OCI-LY1 (cell line): ENCODE results near the gene DENND1A.

Experiments
- EZH2 ChIP-seq: fragments of 200-600 bp; sonication (generic), shearing (Covaris generic); IDR thresholded peaks from 2 replicates; pipeline ENCODE4 v1.8.0; 2017; ENCODE audit warnings: borderline replicate concordance, mixed run types, mild to moderate bottlenecking, antibody characterized with exemption, low read length, moderate library complexity, mixed read lengths
- TF ChIP-seq, protein P1 (sequence below): fragments of 200-600 bp; sonication (generic), shearing (Covaris generic); IDR thresholded peaks from 2 replicates; pipeline ENCODE4 v1.5.1; 2017; ENCODE audit warnings: mild to moderate bottlenecking, antibody characterized with exemption, low read length, moderate library complexity, mixed read lengths

DNA sequence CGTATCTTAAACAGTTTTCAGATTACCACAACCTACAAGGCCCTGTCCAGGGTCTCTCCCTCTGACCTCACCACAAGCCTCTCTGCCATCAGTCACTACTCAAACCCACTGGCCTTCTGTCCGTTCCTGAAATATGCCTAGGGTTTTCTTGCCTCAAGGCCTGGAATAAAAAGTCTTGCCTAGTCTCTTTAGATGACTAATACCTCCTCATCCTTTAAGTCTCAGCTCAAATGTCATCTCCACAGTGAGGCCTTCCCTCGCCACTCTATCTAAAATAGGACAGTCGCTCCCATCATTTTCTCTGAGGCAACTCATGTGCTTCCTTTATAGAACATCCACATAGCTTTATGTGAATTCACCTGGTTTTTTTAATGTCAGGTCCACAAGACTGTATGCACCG, 5.2 kb downstream of the DENND1A start:
- TF ChIP-seq, protein P1, sequence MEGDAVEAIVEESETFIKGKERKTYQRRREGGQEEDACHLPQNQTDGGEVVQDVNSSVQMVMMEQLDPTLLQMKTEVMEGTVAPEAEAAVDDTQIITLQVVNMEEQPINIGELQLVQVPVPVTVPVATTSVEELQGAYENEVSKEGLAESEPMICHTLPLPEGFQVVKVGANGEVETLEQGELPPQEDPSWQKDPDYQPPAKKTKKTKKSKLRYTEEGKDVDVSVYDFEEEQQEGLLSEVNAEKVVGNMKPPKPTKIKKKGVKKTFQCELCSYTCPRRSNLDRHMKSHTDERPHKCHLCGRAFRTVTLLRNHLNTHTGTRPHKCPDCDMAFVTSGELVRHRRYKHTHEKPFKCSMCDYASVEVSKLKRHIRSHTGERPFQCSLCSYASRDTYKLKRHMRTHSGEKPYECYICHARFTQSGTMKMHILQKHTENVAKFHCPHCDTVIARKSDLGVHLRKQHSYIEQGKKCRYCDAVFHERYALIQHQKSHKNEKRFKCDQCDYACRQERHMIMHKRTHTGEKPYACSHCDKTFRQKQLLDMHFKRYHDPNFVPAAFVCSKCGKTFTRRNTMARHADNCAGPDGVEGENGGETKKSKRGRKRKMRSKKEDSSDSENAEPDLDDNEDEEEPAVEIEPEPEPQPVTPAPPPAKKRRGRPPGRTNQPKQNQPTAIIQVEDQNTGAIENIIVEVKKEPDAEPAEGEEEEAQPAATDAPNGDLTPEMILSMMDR: no peak
- TF ChIP-seq EZH2: no peak
